ENCODE results near the gene ZNF439. TPM values are rescaled to one million over a fixed set of nuclear protein-coding genes. Genes with fewer than 3 reads are reported as not detected.
"Not testable (repeated sequence)": the region's sequence is repeated elsewhere in the genome, so short reads cannot be mapped to it uniquely, and the experiment has no call there.

The ZNF439 gene
- total RNA-seq, 1 experiment from 2014 or later, result 0.71 TPM

DNA sequence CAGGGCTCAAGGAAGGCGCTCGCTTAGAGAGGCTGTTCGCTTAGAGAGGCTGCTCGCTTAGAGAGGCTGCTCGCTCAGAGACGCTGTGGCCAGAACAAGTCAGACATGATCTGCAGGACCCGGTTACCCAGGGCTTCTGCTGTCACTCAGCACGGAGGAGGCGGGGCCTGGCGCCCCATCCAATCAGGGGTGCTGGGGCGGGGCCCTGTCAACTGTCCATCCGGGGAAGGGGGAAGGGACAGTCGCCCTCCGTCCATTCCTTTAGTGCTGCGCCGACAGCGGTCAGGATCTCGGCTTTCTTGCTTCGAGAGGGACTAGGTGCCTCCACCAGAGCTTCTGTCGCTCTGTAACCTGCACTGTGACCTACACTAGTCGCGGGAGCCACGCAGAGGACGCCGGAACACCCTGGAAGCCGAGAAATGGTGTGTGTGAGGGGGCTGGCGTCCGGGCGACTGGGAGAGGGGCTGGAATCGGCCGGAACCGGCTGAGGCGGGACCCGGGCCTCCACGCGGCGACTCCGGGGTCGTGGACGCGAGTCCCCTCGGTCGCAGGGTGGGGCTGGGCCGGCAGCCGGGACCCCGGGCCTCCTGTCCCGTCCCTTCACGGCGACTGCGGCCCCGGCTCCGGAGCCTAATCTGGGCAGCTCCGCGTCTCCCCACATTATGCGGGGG lies 34.4 kb upstream of the ZNF439 start, which contains the start of gene ZNF440:
ZNF440 (plus strand) TSS at position 245 of the 671 bp plus-strand sequence; CDS start at position 420, 175 bp downstream.
- Mint-ChIP-seq H3K9me3 (ENCODE audit: low read depth, unreplicated experiment) (peaks cover 4% of the 10 kb centered on the region), H3K27ac (ENCODE audit: unreplicated experiment) (peak within 1 kb of the TSS; percentile 80), H3K4me3 (ENCODE audit: low read depth, unreplicated experiment) (peak within 1 kb of the TSS; percentile 79), H3K27me3 (ENCODE audit: unreplicated experiment) (no peaks in the 10 kb centered on the region), H3K4me1 (ENCODE audit: low read depth, unreplicated experiment) (no peaks in the 10 kb centered on the region), H3K36me3 (ENCODE audit: insufficient read depth, unreplicated experiment) (peaks cover 32% of the 10 kb centered on the region)
- peak; percentile 94 for DNase-seq
- intact Hi-C loops (cut with micrococcal nuclease; ENCODE audit: unreplicated experiment), result loop anchor here (10.0 kb wide), 1 partner anchor 111 kb away; the partner anchor contains the start of gene ZNF700
- TF ChIP-seq, protein P1, sequence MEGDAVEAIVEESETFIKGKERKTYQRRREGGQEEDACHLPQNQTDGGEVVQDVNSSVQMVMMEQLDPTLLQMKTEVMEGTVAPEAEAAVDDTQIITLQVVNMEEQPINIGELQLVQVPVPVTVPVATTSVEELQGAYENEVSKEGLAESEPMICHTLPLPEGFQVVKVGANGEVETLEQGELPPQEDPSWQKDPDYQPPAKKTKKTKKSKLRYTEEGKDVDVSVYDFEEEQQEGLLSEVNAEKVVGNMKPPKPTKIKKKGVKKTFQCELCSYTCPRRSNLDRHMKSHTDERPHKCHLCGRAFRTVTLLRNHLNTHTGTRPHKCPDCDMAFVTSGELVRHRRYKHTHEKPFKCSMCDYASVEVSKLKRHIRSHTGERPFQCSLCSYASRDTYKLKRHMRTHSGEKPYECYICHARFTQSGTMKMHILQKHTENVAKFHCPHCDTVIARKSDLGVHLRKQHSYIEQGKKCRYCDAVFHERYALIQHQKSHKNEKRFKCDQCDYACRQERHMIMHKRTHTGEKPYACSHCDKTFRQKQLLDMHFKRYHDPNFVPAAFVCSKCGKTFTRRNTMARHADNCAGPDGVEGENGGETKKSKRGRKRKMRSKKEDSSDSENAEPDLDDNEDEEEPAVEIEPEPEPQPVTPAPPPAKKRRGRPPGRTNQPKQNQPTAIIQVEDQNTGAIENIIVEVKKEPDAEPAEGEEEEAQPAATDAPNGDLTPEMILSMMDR (IDR thresholded peaks at IDR 0.05; ENCODE audit: unreplicated experiment), result no peak
- CTCF ChIA-PET, result interaction anchor here (0.6 kb wide), 1 partner anchor 17 kb away, joined by 3 read pairs; no protein-coding TSS in a partner anchor
- TSS peak; percentile 63 for BruUV-seq (replicated peaks)

DNA sequence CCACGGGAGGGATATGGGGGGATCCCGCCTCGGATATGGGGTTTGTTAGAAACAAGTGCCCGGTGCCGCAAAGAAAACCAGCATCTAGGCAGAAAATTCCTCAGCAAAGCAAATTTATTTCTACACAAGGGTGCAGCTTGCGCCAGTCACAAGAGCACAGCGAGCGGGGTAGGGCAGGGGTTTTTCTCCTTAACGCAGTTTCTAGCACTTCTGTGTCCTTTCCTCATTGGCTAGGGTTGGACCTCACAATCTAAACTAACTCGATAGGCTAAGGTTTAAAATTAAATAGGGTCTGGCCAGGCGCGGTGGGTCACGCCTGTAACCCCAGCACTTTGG lies 33.9 kb upstream of the ZNF439 start:
- Mint-ChIP-seq H3K4me3 (ENCODE audit: low read depth, unreplicated experiment) (peak overlapping the region; percentile 79), H3K27me3 (ENCODE audit: unreplicated experiment) (no peaks in the 10 kb centered on the region), H3K4me1 (ENCODE audit: low read depth, unreplicated experiment) (no peaks in the 10 kb centered on the region), H3K36me3 (ENCODE audit: insufficient read depth, unreplicated experiment) (peaks cover 32% of the 10 kb centered on the region), H3K9me3 (ENCODE audit: low read depth, unreplicated experiment) (peaks cover 4% of the 10 kb centered on the region), H3K27ac (ENCODE audit: unreplicated experiment) (peak overlapping the region; percentile 80)
- DNase-seq, result peak; percentile 39
- BruUV-seq (replicated peaks), result no TSS peak
- CTCF ChIA-PET, result interaction anchor here (0.6 to 1.0 kb wide), 3 partner anchors 17 to 174 kb away, joined by 3 to 4 read pairs (median 3); no protein-coding TSS in a partner anchor
- TF ChIP-seq, protein P1 (IDR thresholded peaks at IDR 0.05; ENCODE audit: unreplicated experiment), result no peak
- intact Hi-C loops (cut with micrococcal nuclease; ENCODE audit: unreplicated experiment), result loop anchor here (10.0 kb wide), 1 partner anchor 110 kb away; the partner anchor contains the start of gene ZNF700

DNA sequence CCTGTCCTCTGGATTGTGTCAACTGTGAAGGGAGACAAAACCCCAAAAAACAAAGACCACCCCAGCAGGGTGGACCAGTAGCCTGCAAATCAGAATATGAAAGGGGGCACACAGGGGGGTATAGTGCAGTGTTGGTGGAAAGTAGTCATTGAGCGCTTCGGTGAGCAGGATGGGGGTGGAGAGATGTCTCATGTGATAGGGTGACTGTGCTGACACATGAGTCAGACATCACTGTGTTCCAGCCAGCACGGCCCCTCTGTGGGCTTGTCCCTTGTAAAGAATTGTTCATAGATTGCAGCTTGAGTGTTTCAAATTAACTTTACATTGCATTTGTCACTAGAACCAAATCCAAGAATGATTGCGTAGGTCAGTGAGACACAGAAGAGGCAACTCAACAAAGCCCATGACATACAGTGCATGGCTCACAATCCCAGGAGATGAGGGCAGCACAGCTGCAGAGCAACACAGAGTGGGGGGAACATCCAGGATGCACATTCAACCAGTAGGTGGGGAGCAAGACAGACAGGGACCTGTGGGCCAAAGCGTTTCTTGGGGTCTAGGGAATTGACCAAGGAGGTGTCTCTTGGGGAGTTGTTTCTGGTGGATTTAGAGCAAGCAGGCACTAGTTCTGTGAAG lies 26.9 kb upstream of the ZNF439 start:
- BruUV-seq (replicated peaks), result no TSS peak
- TF ChIP-seq, protein P1 (IDR thresholded peaks at IDR 0.05; ENCODE audit: unreplicated experiment), result no peak
- DNase-seq, result no peak
- H3K36me3 Mint-ChIP-seq (ENCODE audit: insufficient read depth, unreplicated experiment), result peaks cover 30% of the 10 kb centered on the region
- CTCF ChIA-PET, result no interaction called here
- H3K27me3 Mint-ChIP-seq (ENCODE audit: unreplicated experiment), result no peaks in the 10 kb centered on the region
- no peak overlapping the region for H3K27ac Mint-ChIP-seq (ENCODE audit: unreplicated experiment)
- H3K4me3 Mint-ChIP-seq (ENCODE audit: low read depth, unreplicated experiment), result no peak overlapping the region
- H3K9me3 Mint-ChIP-seq (ENCODE audit: low read depth, unreplicated experiment), result peaks cover 7% of the 10 kb centered on the region
- no peaks in the 10 kb centered on the region for H3K4me1 Mint-ChIP-seq (ENCODE audit: low read depth, unreplicated experiment)
- intact Hi-C loops (cut with micrococcal nuclease; ENCODE audit: unreplicated experiment), result no loop called here

DNA sequence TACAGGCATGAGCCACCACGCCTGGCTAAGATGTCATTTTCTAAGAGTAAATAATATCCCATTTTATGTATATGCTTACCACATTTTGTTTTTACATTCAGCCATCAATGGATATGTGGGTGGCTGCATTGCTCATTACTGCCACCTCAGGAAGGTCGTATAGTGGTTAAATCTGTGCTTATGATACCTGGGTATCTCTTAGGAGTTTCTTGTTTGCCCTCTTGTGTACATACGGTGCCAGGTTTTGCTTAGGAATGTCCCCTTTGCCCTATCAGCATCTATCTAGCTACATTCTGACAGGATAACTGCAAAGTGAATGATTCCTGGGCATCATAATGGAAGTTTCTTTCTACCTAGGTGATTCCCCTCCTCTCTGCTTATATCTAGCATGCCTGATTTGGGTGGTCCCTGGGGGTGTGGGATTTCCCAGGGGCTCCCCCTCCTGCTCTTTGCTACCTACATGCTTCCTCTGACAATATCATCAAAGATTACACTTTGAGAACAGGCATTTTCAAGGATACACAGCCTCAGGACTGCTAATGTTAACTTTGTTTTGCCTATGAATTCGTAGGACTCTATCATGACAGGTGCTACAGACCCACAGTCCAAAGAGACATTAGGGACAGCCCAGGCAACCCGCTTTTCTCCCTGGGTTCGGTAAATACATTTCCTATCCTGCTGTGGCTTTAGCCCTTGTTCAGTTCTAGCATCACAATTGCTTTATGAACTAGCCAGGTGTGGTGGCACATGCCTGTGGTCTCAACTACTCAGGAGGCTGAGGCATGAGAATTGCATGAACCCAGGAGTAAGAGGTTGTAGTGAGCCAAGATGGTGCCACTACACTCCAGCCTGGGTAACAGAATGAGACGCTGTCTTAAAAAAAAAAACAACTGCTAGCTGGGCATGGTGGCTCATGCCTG lies 19.3 kb upstream of the ZNF439 start:
- CTCF ChIA-PET; H3K4me1 Mint-ChIP-seq (ENCODE audit: low read depth, unreplicated experiment); H3K9me3 Mint-ChIP-seq (ENCODE audit: low read depth, unreplicated experiment); H3K27me3 Mint-ChIP-seq (ENCODE audit: unreplicated experiment); intact Hi-C loops (cut with micrococcal nuclease; ENCODE audit: unreplicated experiment); H3K4me3 Mint-ChIP-seq (ENCODE audit: low read depth, unreplicated experiment); BruUV-seq (replicated peaks); DNase-seq; H3K27ac Mint-ChIP-seq (ENCODE audit: unreplicated experiment): not testable (repeated sequence)
- peaks cover 50% of the 10 kb centered on the region for H3K36me3 Mint-ChIP-seq (ENCODE audit: insufficient read depth, unreplicated experiment)
